ENCODE data around the gene NRN1L.

Gene NRN1L

DNA sequence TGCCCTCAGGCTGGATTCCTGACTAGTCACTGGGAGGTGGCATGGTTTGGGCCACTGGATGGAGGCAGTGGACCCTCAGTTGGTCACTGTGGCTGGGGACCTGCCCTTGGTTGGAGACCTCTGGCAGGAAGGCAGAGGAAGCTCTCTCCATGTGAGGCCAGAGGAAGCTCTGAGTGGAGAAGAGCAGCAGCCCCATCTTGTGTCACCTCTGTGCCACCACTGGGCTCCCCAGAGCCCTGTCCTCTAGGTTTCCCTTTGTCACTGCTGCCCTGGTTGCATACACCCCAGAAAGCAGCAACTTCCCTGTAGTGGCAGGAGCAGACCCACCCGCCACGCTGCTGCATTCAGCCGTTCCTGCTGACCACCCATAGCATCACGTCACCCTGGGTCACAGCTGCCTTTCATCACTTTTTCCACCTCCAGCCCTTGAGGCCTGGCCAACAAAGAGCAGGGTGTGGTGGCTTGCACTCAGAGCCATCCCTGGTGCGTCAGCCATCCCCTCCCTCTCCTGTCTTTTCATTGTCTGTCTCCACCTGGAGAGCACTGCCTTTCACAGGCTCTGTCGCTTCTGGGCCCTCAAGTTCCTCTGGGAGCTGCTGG is 35.0 kb downstream of the NRN1L start:
- no peaks in the 10 kb centered on the region for H3K27me3 ChIP-seq (ENCODE audit: insufficient read depth, poor library complexity, severe bottlenecking)
- H3K36me3 ChIP-seq (ENCODE audit: low read depth), result no peaks in the 10 kb centered on the region
- TF ChIP-seq CTCF (IDR thresholded peaks at IDR 0.05; ENCODE audit: poor library complexity, severe bottlenecking), result no peak
- ATAC-seq (ENCODE audit: low read depth) (no peak), DNase-seq (ENCODE audit: low spot score) (no peak)
- H3K9me3 ChIP-seq (ENCODE audit: severe bottlenecking), result no peaks in the 10 kb centered on the region
- no peak overlapping the region for H3K27ac ChIP-seq (ENCODE audit: poor library complexity, severe bottlenecking)
- no peak overlapping the region for H3K4me3 ChIP-seq (ENCODE audit: severe bottlenecking)
- peaks cover 6% of the 10 kb centered on the region for H3K4me1 ChIP-seq (ENCODE audit: insufficient read depth, poor library complexity, severe bottlenecking)

- no peaks in the 10 kb centered on the region for H3K9me3 ChIP-seq (ENCODE audit: severe bottlenecking)
- no peak for ATAC-seq (ENCODE audit: low read depth)
- no peaks in the 10 kb centered on the region for H3K27me3 ChIP-seq (ENCODE audit: insufficient read depth, poor library complexity, severe bottlenecking)
- peaks cover 10% of the 10 kb centered on the region for H3K4me1 ChIP-seq (ENCODE audit: insufficient read depth, poor library complexity, severe bottlenecking)
- no peak for DNase-seq (ENCODE audit: low spot score)
- H3K36me3 ChIP-seq (ENCODE audit: low read depth), result no peaks in the 10 kb centered on the region
- H3K4me3 ChIP-seq (ENCODE audit: severe bottlenecking), result no peak overlapping the region
- no peak for TF ChIP-seq CTCF (IDR thresholded peaks at IDR 0.05; ENCODE audit: poor library complexity, severe bottlenecking)
- no peak overlapping the region for H3K27ac ChIP-seq (ENCODE audit: poor library complexity, severe bottlenecking)
Measured at GRCh38 chr16:67922221-67922620, 37.5 kb downstream of the NRN1L start.

DNA sequence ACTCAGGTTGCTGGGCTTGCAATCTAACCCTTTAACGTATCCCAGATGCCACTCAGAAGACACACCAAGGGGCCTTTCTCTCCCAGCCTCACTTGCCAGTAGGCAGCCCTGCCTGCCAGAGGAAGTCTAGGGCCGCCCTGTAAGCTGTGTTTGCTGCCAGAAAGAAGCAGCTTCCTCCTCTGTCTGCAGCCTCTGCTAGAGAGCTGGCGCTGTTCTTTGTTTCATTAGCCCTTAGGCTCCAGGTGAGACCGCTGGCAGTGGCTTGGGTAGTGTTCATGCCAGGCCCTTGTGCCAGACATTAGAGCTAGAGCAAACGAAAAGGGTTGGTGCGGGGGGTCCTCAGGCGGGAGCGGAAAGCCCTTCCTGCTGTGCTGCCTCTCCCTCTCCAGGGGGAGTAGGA is 38.1 kb downstream of the NRN1L start:
- no peak overlapping the region for H3K27ac ChIP-seq (ENCODE audit: poor library complexity, severe bottlenecking)
- ATAC-seq (ENCODE audit: low read depth) (no peak), DNase-seq (ENCODE audit: low spot score) (no peak)

GRCh38 chr16:67923414-67924116 is 38.9 kb downstream of the NRN1L start:
- DNase-seq (ENCODE audit: low spot score) (no peak), ATAC-seq (ENCODE audit: low read depth) (no peak)
- no peaks in the 10 kb centered on the region for H3K27me3 ChIP-seq (ENCODE audit: insufficient read depth, poor library complexity, severe bottlenecking)
- peaks cover 4% of the 10 kb centered on the region for H3K4me1 ChIP-seq (ENCODE audit: insufficient read depth, poor library complexity, severe bottlenecking)
- H3K27ac ChIP-seq (ENCODE audit: poor library complexity, severe bottlenecking), result no peak overlapping the region
- H3K4me3 ChIP-seq (ENCODE audit: severe bottlenecking), result no peak overlapping the region
- no peak for TF ChIP-seq CTCF (IDR thresholded peaks at IDR 0.05; ENCODE audit: poor library complexity, severe bottlenecking)
- H3K9me3 ChIP-seq (ENCODE audit: severe bottlenecking), result no peaks in the 10 kb centered on the region
- peaks cover 11% of the 10 kb centered on the region for H3K36me3 ChIP-seq (ENCODE audit: low read depth)

More for the DNA sequence above, 38.1 kb downstream of the NRN1L start:
- no peak for TF ChIP-seq CTCF (IDR thresholded peaks at IDR 0.05; ENCODE audit: poor library complexity, severe bottlenecking)
- Histone ChIP-seq H3K9me3 (ENCODE audit: severe bottlenecking) (no peaks in the 10 kb centered on the region), H3K4me3 (ENCODE audit: severe bottlenecking) (no peak overlapping the region), H3K27me3 (ENCODE audit: insufficient read depth, poor library complexity, severe bottlenecking) (no peaks in the 10 kb centered on the region), H3K36me3 (ENCODE audit: low read depth) (peaks cover 3% of the 10 kb centered on the region), H3K4me1 (ENCODE audit: insufficient read depth, poor library complexity, severe bottlenecking) (peaks cover 4% of the 10 kb centered on the region)
